ENCODE measurements around the gene NUDT19.

NUDT19 gene

DNA sequence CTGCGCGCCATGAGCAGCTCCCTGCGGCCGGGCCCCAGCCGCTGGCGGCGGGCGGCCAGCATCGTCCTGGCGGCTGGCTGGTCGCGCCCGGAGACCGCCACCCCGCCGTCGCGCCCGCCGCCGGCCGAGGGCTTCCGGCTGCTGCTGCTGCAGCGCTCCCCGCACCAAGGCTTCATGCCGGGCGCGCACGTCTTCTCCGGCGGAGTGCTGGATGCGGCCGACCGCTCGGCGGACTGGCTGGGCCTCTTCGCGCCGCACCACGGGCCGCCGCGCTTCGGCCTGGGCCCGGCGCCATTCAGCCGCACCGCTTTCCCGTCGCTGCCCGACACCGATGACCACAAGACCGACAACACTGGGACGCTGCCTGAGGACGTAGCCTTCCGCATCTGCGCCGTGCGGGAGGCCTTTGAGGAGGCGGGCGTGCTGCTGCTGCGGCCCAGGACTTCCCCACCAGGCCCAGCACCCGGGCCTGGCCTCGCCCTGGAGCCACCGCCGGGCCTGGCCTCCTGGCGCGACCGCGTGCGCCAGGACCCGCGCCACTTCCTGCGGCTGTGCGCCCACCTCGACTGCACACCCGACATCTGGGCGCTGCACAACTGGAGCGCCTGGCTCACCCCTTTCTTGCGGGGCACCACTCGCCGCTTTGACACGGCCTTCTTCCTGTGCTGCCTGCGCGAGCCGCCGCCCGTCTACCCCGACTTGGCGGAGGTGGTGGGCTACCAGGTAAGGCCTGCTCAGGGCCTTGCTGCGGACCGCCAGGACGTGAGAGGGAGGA lies 518 bp downstream of the NUDT19 start:
- peaks cover 9 to 41% of the 10 kb centered on the region in 2 experiments for H3K36me3 ChIP-seq (ENCODE audit: control insufficient read depth in 2 of 2, insufficient read depth in 1 of 2, low read length in 2 of 2)
- peak overlapping the region; percentile 96 for H3K27ac ChIP-seq (ENCODE audit: extremely low read depth, low read depth, low read length)
- H3K9me3 ChIP-seq (ENCODE audit: control insufficient read depth, insufficient read depth, low read depth, low read length), result no peaks in the 10 kb centered on the region
- POLR2A ChIA-PET, result interaction anchor here (0.6 to 2.1 kb wide), 19 partner anchors 8 to 681 kb away, joined by 3 to 44 read pairs (median 4); partner anchors contain the start of genes ANKRD27, CEP89, DPY19L3 and FAAP24
- CTCF ChIA-PET, result interaction anchor here (0.9 to 2.6 kb wide), 4 partner anchors 10 to 427 kb away, joined by 3 to 16 read pairs (median 4); partner anchors contain the start of gene RGS9BP
- H3K4me1 ChIP-seq (ENCODE audit: control insufficient read depth, insufficient read depth, low read length), result peaks cover 23% of the 10 kb centered on the region
- peak overlapping the region; percentile 52 for H3K4me3 ChIP-seq (ENCODE audit: low read depth, low read length)
- TF ChIP-seq, protein P1, sequence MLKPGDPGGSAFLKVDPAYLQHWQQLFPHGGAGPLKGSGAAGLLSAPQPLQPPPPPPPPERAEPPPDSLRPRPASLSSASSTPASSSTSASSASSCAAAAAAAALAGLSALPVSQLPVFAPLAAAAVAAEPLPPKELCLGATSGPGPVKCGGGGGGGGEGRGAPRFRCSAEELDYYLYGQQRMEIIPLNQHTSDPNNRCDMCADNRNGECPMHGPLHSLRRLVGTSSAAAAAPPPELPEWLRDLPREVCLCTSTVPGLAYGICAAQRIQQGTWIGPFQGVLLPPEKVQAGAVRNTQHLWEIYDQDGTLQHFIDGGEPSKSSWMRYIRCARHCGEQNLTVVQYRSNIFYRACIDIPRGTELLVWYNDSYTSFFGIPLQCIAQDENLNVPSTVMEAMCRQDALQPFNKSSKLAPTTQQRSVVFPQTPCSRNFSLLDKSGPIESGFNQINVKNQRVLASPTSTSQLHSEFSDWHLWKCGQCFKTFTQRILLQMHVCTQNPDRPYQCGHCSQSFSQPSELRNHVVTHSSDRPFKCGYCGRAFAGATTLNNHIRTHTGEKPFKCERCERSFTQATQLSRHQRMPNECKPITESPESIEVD (tag by site-specific recombination; IDR thresholded peaks at IDR 0.05), result no peak
- TF ChIP-seq ZBTB20 (tag by site-specific recombination; IDR thresholded peaks at IDR 0.05) (peak; percentile 86), ZFP3 (tag by site-specific recombination; IDR thresholded peaks at IDR 0.05; ENCODE audit: low read depth) (no peak), ZNF677 (tag by site-specific recombination; IDR thresholded peaks at IDR 0.05) (peak; percentile 75; the same call in 1 of the 2 replicates), ZEB2 (tag by site-specific recombination; IDR thresholded peaks at IDR 0.05) (0 out of 2 replicates have a peak, but pooled peaks have one; percentile 24), ZNF16 (tag by site-specific recombination; IDR thresholded peaks at IDR 0.05; ENCODE audit: low read depth) (no peak), ZNF24 (tag by site-specific recombination; IDR thresholded peaks at IDR 0.05) (no peak), ZNF777 (tag by site-specific recombination; IDR thresholded peaks at IDR 0.05; ENCODE audit: borderline replicate concordance) (peak; percentile 75; the same call in 1 of the 2 replicates), ZBTB1 (tag by site-specific recombination; IDR thresholded peaks at IDR 0.05) (0 out of 2 replicates have a peak, but pooled peaks have one; percentile 22), ZNF585B (tag by site-specific recombination; IDR thresholded peaks at IDR 0.05) (peak; percentile 17; the same call in 1 of the 2 replicates), SP3 (tag by site-specific recombination; IDR thresholded peaks at IDR 0.05) (no peak), ZNF596 (tag by site-specific recombination; IDR thresholded peaks at IDR 0.05) (peak; percentile 5; the same call in 1 of the 2 replicates), ZNF837 (tag by site-specific recombination; IDR thresholded peaks at IDR 0.05) (0 out of 2 replicates have a peak, but pooled peaks have one; percentile 41), ZNF169 (tag by site-specific recombination; IDR thresholded peaks at IDR 0.05) (peak; percentile 74; the same call in 1 of the 2 replicates), REPIN1 (tag by site-specific recombination; IDR thresholded peaks at IDR 0.05; ENCODE audit: low read depth) (no peak), ZNF830 (tag by site-specific recombination; IDR thresholded peaks at IDR 0.05; ENCODE audit: low read depth) (no peak), ZNF624 (tag by site-specific recombination; IDR thresholded peaks at IDR 0.05) (0 out of 2 replicates have a peak, but pooled peaks have one; percentile 32), ZNF324 (tag by site-specific recombination; IDR thresholded peaks at IDR 0.05) (peak; percentile 13; the same call in 1 of the 2 replicates)
- TF ChIP-seq, protein P2, sequence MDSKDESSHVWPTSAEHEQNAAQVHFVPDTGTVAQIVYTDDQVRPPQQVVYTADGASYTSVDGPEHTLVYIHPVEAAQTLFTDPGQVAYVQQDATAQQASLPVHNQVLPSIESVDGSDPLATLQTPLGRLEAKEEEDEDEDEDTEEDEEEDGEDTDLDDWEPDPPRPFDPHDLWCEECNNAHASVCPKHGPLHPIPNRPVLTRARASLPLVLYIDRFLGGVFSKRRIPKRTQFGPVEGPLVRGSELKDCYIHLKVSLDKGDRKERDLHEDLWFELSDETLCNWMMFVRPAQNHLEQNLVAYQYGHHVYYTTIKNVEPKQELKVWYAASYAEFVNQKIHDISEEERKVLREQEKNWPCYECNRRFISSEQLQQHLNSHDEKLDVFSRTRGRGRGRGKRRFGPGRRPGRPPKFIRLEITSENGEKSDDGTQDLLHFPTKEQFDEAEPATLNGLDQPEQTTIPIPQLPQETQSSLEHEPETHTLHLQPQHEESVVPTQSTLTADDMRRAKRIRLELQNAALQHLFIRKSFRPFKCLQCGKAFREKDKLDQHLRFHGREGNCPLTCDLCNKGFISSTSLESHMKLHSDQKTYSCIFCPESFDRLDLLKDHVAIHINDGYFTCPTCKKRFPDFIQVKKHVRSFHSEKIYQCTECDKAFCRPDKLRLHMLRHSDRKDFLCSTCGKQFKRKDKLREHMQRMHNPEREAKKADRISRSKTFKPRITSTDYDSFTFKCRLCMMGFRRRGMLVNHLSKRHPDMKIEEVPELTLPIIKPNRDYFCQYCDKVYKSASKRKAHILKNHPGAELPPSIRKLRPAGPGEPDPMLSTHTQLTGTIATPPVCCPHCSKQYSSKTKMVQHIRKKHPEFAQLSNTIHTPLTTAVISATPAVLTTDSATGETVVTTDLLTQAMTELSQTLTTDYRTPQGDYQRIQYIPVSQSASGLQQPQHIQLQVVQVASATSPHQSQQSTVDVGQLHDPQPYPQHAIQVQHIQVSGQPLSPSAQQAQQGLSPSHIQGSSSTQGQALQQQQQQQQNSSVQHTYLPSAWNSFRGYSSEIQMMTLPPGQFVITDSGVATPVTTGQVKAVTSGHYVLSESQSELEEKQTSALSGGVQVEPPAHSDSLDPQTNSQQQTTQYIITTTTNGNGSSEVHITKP (tag by site-specific recombination; IDR thresholded peaks at IDR 0.05), result no peak
- TF ChIP-seq, protein P3, sequence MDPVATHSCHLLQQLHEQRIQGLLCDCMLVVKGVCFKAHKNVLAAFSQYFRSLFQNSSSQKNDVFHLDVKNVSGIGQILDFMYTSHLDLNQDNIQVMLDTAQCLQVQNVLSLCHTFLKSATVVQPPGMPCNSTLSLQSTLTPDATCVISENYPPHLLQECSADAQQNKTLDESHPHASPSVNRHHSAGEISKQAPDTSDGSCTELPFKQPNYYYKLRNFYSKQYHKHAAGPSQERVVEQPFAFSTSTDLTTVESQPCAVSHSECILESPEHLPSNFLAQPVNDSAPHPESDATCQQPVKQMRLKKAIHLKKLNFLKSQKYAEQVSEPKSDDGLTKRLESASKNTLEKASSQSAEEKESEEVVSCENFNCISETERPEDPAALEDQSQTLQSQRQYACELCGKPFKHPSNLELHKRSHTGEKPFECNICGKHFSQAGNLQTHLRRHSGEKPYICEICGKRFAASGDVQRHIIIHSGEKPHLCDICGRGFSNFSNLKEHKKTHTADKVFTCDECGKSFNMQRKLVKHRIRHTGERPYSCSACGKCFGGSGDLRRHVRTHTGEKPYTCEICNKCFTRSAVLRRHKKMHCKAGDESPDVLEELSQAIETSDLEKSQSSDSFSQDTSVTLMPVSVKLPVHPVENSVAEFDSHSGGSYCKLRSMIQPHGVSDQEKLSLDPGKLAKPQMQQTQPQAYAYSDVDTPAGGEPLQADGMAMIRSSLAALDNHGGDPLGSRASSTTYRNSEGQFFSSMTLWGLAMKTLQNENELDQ (tag by site-specific recombination; IDR thresholded peaks at IDR 0.05; ENCODE audit: low read depth), result no peak
- TF ChIP-seq, protein P4, sequence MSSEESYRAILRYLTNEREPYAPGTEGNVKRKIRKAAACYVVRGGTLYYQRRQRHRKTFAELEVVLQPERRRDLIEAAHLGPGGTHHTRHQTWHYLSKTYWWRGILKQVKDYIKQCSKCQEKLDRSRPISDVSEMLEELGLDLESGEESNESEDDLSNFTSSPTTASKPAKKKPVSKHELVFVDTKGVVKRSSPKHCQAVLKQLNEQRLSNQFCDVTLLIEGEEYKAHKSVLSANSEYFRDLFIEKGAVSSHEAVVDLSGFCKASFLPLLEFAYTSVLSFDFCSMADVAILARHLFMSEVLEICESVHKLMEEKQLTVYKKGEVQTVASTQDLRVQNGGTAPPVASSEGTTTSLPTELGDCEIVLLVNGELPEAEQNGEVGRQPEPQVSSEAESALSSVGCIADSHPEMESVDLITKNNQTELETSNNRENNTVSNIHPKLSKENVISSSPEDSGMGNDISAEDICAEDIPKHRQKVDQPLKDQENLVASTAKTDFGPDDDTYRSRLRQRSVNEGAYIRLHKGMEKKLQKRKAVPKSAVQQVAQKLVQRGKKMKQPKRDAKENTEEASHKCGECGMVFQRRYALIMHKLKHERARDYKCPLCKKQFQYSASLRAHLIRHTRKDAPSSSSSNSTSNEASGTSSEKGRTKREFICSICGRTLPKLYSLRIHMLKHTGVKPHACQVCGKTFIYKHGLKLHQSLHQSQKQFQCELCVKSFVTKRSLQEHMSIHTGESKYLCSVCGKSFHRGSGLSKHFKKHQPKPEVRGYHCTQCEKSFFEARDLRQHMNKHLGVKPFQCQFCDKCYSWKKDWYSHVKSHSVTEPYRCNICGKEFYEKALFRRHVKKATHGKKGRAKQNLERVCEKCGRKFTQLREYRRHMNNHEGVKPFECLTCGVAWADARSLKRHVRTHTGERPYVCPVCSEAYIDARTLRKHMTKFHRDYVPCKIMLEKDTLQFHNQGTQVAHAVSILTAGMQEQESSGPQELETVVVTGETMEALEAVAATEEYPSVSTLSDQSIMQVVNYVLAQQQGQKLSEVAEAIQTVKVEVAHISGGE (tag by site-specific recombination; conservative IDR thresholded peaks at IDR 0.05; ENCODE audit: low read depth), result no peak; the same call in 1 of the 2 replicates

Measured in HEK293 (cell line).